Epithelial cell of esophagus (primary cell): ENCODE data around the gene ACSL1.
A peak's percentile ranks its signal among the peaks of the same experiment; 100 is the strongest.

ENCODE experiments used
- DNase-seq: peaks from one replicate; pipeline ENCODE4 v3.0.0; 2010; ENCODE audit warnings: low read depth
- H3K4me3 ChIP-seq: 2 replicates; pipeline ENCODE4 v1.5.1; 2011; ENCODE audit warnings: mild to moderate bottlenecking, low read length, control low read depth
- CTCF ChIP-seq: IDR thresholded peaks from 2 replicates; pipeline ENCODE4 v1.5.1; 2011; ENCODE audit warnings: low read depth, mild to moderate bottlenecking, low read length, control low read depth, inconsistent platforms; ENCODE audit not compliant: insufficient read depth; ENCODE audit errors: missing control alignments

Gene ACSL1

GRCh38 chr4:184806711-184807110 lies 19.1 kb downstream of the ACSL1 start:
- TF ChIP-seq CTCF = no peak
- no peak overlapping the region for H3K4me3 ChIP-seq
- no peak for DNase-seq

GRCh38 chr4:184806229-184806550 lies 19.6 kb downstream of the ACSL1 start:
- H3K4me3 ChIP-seq = no peak overlapping the region
- no peak for TF ChIP-seq CTCF
- DNase-seq = no peak

GRCh38 chr4:184805462-184806228 lies 20.1 kb downstream of the ACSL1 start:
- DNase-seq = peak; percentile 53
- no peak for TF ChIP-seq CTCF
- H3K4me3 ChIP-seq = peak overlapping the region; percentile 27

- TF ChIP-seq CTCF = no peak
- H3K4me3 ChIP-seq = peak overlapping the region; percentile 10
- no peak for DNase-seq
Observed at GRCh38 chr4:184804621-184805020, 21.1 kb downstream of the ACSL1 start.

- DNase-seq = peak; percentile 21
- TF ChIP-seq CTCF = no peak
- no peak overlapping the region for H3K4me3 ChIP-seq
Observed at GRCh38 chr4:184803874-184804273, 21.9 kb downstream of the ACSL1 start.

GRCh38 chr4:184803133-184803532 lies 22.6 kb downstream of the ACSL1 start:
- no peak overlapping the region for H3K4me3 ChIP-seq
- TF ChIP-seq CTCF = no peak
- DNase-seq = no peak

- no peak for TF ChIP-seq CTCF
- DNase-seq = no peak
- no peak overlapping the region for H3K4me3 ChIP-seq
Observed at GRCh38 chr4:184802697-184803015, 23.1 kb downstream of the ACSL1 start.
